Ovary (tissue), 3 donors: ENCODE measurements around the gene PTPN3.

Experiments used
- EP300 ChIP-seq: sonication (generic); formaldehyde crosslinking; IDR thresholded peaks from one replicate; pipeline ENCODE4 v1.6.1; 2017; ENCODE audit warnings: antibody characterized with exemption
- POLR2A ChIP-seq: fragments of 450-650 bp; IDR thresholded peaks from one replicate; pipeline ENCODE4 v1.6.1; 2017; ENCODE audit warnings: antibody characterized with exemption, mild to moderate bottlenecking, moderate library complexity
- TF ChIP-seq, protein P1 (sequence below), 3 donors: fragments of 450-650 bp in 2 of 3; fragments of 200-600 bp in 1 of 3; IDR thresholded peaks; one replicate each; pipeline versions ENCODE4 v1.5.1 to v1.8.0; 2016 to 2022; ENCODE audit warnings: antibody characterized with exemption in 3 of 3, mild to moderate bottlenecking in 1 of 3
- donor health status: DM: no; HTN: no; CAD: no.

DNA sequence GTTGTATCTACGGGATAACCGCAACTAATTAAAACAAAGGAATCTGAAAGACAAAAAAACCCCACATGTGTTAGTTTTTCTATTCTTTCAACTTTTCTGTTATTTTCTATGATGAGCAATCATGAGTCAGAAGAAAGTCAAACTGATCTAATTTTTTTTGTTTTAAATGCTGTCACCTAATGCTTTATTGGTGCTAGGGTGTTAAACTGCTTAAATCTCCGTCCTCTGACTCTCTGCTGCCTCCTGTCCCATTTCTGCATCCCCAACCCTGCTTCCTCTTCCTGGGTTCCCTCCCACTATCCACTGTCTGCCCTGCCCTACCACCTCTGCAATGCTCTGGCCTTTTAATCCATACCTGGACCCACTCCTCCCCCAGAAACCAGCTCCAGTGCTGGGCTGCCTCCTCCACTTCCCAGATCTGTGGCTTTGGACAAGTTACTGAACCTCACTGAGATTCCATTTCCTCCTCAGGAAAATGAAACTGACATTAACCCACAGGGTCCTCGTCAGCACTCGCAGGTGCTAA lies 15.7 kb downstream of the PTPN3 start:
- no peak for TF ChIP-seq POLR2A
- TF ChIP-seq, protein P1, sequence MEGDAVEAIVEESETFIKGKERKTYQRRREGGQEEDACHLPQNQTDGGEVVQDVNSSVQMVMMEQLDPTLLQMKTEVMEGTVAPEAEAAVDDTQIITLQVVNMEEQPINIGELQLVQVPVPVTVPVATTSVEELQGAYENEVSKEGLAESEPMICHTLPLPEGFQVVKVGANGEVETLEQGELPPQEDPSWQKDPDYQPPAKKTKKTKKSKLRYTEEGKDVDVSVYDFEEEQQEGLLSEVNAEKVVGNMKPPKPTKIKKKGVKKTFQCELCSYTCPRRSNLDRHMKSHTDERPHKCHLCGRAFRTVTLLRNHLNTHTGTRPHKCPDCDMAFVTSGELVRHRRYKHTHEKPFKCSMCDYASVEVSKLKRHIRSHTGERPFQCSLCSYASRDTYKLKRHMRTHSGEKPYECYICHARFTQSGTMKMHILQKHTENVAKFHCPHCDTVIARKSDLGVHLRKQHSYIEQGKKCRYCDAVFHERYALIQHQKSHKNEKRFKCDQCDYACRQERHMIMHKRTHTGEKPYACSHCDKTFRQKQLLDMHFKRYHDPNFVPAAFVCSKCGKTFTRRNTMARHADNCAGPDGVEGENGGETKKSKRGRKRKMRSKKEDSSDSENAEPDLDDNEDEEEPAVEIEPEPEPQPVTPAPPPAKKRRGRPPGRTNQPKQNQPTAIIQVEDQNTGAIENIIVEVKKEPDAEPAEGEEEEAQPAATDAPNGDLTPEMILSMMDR (IDR thresholded peaks at IDR 0.05): no peak
- no peak for TF ChIP-seq EP300
